A549 (cell line): ENCODE measurements around the gene HS6ST3. TPM values are rescaled to one million over a fixed set of nuclear protein-coding genes. Genes with fewer than 3 reads are reported as not detected.

ENCODE experiments used
- ATAC-seq, 2 experiments: fragments of 200-7000 bp in 1 of 2; fragments of >200 bp in 1 of 2; cut with Nextera tagmentation in 1 of 2; cut with Tn5 transposase in 1 of 2; 3 replicates each; pipeline versions ENCODE4 v1.8.0 to v1.9.1; 2018 to 2020; ENCODE audit warnings: mild to moderate bottlenecking in 1 of 2, moderate library complexity in 1 of 2
- CTCF ChIA-PET: fragments of 300-600 bp; sonication (Branson Sonifier 250); formaldehyde crosslinking; extraction: SDS; loops from one replicate; lab custom pipeline; 2021; ENCODE audit warnings: antibody characterized with exemption, inconsistent platforms; lab: Yijun Ruan, JAX
- POLR2A ChIA-PET: fragments of 350-600 bp; formaldehyde crosslinking; extraction: SDS; loops from one replicate; lab custom pipeline; 2021; ENCODE audit warnings: antibody characterized with exemption, inconsistent platforms; lab: Yijun Ruan, JAX
- DNase-seq, 2 experiments: peaks; one replicate each; pipeline versions ENCODE4 v3.0.0 to v3.0.0-alpha.2; 2011 to 2016; ENCODE audit warnings: low read depth in 1 of 2, low spot score in 1 of 2
- FAIRE-seq: peaks from 2 replicates; lab custom pipeline; 2011; peaks lifted over from hg19 to GRCh38; lab: Jason Lieb, UNC
- H3K27ac ChIP-seq, 2 experiments: fragments of >200 bp; sonication (Bioruptor Twin); formaldehyde crosslinking; 3 replicates each; pipeline ENCODE4 v1.5.1; 2016 to 2017
- H3K4me1 ChIP-seq: fragments of >200 bp; sonication (Bioruptor Twin); formaldehyde crosslinking; 3 replicates; pipeline ENCODE4 v1.6.1; 2016
- H3K4me2 ChIP-seq: fragments of >200 bp; sonication (Bioruptor Twin); formaldehyde crosslinking; 3 replicates; pipeline ENCODE4 v1.6.1; 2016
- H3K4me3 ChIP-seq: fragments of >200 bp; sonication (Bioruptor Twin); formaldehyde crosslinking; 3 replicates; pipeline ENCODE4 v1.5.1; 2016
- H3K9me3 ChIP-seq: fragments of >200 bp; sonication (Bioruptor Twin); formaldehyde crosslinking; 3 replicates; pipeline ENCODE4 v1.6.1; 2016
- BHLHE40 ChIP-seq: IDR thresholded peaks from 2 replicates; pipeline ENCODE4 v1.6.1; 2012; ENCODE audit warnings: low read depth, low read length, inconsistent platforms
- CBX2 ChIP-seq: fragments of 200-600 bp; sonication (generic); IDR thresholded peaks from 2 replicates; pipeline ENCODE4 v1.6.1; 2016; ENCODE audit warnings: low read depth, mild to moderate bottlenecking, borderline replicate concordance
- CHD4 ChIP-seq: fragments of 200-600 bp; sonication (generic); IDR thresholded peaks from 2 replicates; pipeline ENCODE4 v1.6.1; 2016; ENCODE audit warnings: antibody characterized with exemption, mild to moderate bottlenecking, borderline replicate concordance
- CTCF ChIP-seq: fragments of >200 bp; sonication (Bioruptor Twin); formaldehyde crosslinking; IDR thresholded peaks from 3 replicates; pipeline ENCODE4 v1.5.1; 2016
- EHF ChIP-seq: fragments of 250-450 bp; sonication (Bioruptor Pico); IDR thresholded peaks from 2 replicates; pipeline ENCODE4 v1.5.0; 2020; ENCODE audit warnings: mild to moderate bottlenecking
- EHMT2 ChIP-seq: fragments of 200-600 bp; sonication (generic); IDR thresholded peaks from 2 replicates; pipeline ENCODE4 v1.6.1; 2016; ENCODE audit warnings: antibody characterized with exemption, low read depth, mild to moderate bottlenecking, moderate library complexity
- ELK1 ChIP-seq: fragments of 150-350 bp; IDR thresholded peaks from 2 replicates; pipeline ENCODE4 v1.6.1; 2014; ENCODE audit warnings: low read depth, mild to moderate bottlenecking, low read length
- EP300 ChIP-seq, 2 experiments: fragments of >200 bp; sonication (Bioruptor Twin); formaldehyde crosslinking; IDR thresholded peaks; 2 replicates in 1 of 2; 3 replicates in 1 of 2; pipeline ENCODE4 v1.6.1; 2016 to 2017
- ESRRA ChIP-seq: fragments of 150-350 bp; IDR thresholded peaks from 2 replicates; pipeline ENCODE4 v1.6.1; 2014; ENCODE audit warnings: mild to moderate bottlenecking, low read length, borderline replicate concordance
- FOSB ChIP-seq: fragments of 250-450 bp; sonication (Bioruptor Pico); IDR thresholded peaks from 2 replicates; pipeline ENCODE4 v1.5.0; 2020; ENCODE audit warnings: mild to moderate bottlenecking, moderate library complexity
- GATA3 ChIP-seq: IDR thresholded peaks from 2 replicates; pipeline ENCODE4 v1.6.1; 2012; ENCODE audit warnings: borderline replicate concordance
- HDAC2 ChIP-seq: fragments of 200-600 bp; sonication (generic); IDR thresholded peaks from 2 replicates; pipeline ENCODE4 v1.6.1; 2016
- HEYL ChIP-seq: fragments of 250-450 bp; sonication (Bioruptor Pico); IDR thresholded peaks from 2 replicates; pipeline ENCODE4 v1.8.0; 2021; ENCODE audit warnings: mild to moderate bottlenecking, moderate library complexity
- HOXB13 ChIP-seq: fragments of 250-450 bp; sonication (Bioruptor Pico); IDR thresholded peaks from 2 replicates; pipeline ENCODE4 v1.5.0; 2020; ENCODE audit warnings: low read depth, mild to moderate bottlenecking, moderate library complexity
- JUN ChIP-seq, 2 experiments: fragments of >200 bp; sonication (Bioruptor Twin); formaldehyde crosslinking; IDR thresholded peaks; 2 replicates in 1 of 2; 3 replicates in 1 of 2; pipeline ENCODE4 v1.6.1; 2016 to 2017
- JUNB ChIP-seq: fragments of >200 bp; sonication (Bioruptor Twin); formaldehyde crosslinking; IDR thresholded peaks from 2 replicates; pipeline ENCODE4 v1.6.1; 2016
- MAX ChIP-seq: IDR thresholded peaks from 2 replicates; pipeline ENCODE4 v1.6.1; 2012
- NPAS2 ChIP-seq: fragments of 250-450 bp; sonication (Bioruptor Pico); IDR thresholded peaks from 2 replicates; pipeline ENCODE4 v1.8.0; 2022; ENCODE audit warnings: mild to moderate bottlenecking, moderate library complexity, borderline replicate concordance
- NR3C1 ChIP-seq: fragments of >200 bp; sonication (Bioruptor Twin); formaldehyde crosslinking; IDR thresholded peaks from 3 replicates; pipeline ENCODE4 v1.6.1; 2017
- PBX3 ChIP-seq: IDR thresholded peaks from 2 replicates; pipeline ENCODE4 v1.6.1; 2012
- POLR2A ChIP-seq: IDR thresholded peaks from 2 replicates; pipeline ENCODE4 v1.6.1; 2012; ENCODE audit warnings: mild to moderate bottlenecking, low read length
- POLR2AphosphoS2 ChIP-seq: conservative IDR thresholded peaks from 2 replicates; pipeline ENCODE4 v1.6.1; 2012; ENCODE audit warnings: low read length, improper control_type of control experiment, inconsistent platforms
- RARB ChIP-seq: fragments of 250-450 bp; sonication (Bioruptor Pico); IDR thresholded peaks from 2 replicates; pipeline ENCODE4 v1.8.0; 2021; ENCODE audit warnings: mild to moderate bottlenecking, moderate library complexity
- RNF2 ChIP-seq: fragments of 200-600 bp; sonication (generic); IDR thresholded peaks from 2 replicates; pipeline ENCODE4 v1.6.1; 2016; ENCODE audit warnings: low read depth, mild to moderate bottlenecking, antibody characterized with exemption, moderate library complexity, borderline replicate concordance
- TFCP2L1 ChIP-seq: fragments of 250-450 bp; sonication (Bioruptor Pico); IDR thresholded peaks from 2 replicates; pipeline ENCODE4 v1.5.0; 2021; ENCODE audit warnings: mild to moderate bottlenecking
- TP53 ChIP-seq: fragments of 250-450 bp; sonication (Bioruptor Pico); IDR thresholded peaks from 2 replicates; pipeline ENCODE4 v1.5.0; 2021; ENCODE audit warnings: mild to moderate bottlenecking, moderate library complexity
- ZC3H11A ChIP-seq: fragments of 450-650 bp; IDR thresholded peaks from 2 replicates; pipeline ENCODE4 v1.6.1; 2014; ENCODE audit warnings: antibody characterized with exemption, mild to moderate bottlenecking
- ZFP36 ChIP-seq: fragments of 450-650 bp; IDR thresholded peaks from 2 replicates; pipeline ENCODE4 v1.6.1; 2014; ENCODE audit warnings: borderline replicate concordance; ENCODE audit not compliant: partially characterized antibody
- ZNF302 ChIP-seq: fragments of 250-450 bp; sonication (Bioruptor Pico); IDR thresholded peaks from 2 replicates; pipeline ENCODE4 v1.9.0; 2021; ENCODE audit warnings: inconsistent platforms, mild to moderate bottlenecking, moderate library complexity
- ZSCAN20 ChIP-seq: fragments of 250-450 bp; sonication (Bioruptor Pico); IDR thresholded peaks from 2 replicates; pipeline ENCODE4 v1.8.0; 2022; ENCODE audit warnings: mild to moderate bottlenecking, moderate library complexity
- WGBS: methylation state at CpG from one replicate; pipeline ENCODE4 v1.1.6; 2017; ENCODE audit errors: missing lambda C conversion rate; 5-methylcytosine and 5-hydroxymethylcytosine counted together
- polyA plus RNA-seq, 4 experiments: library from polyadenylated mRNA; depleted of rRNA in 3 of 4; stranded (reverse); fragments of >200 nt; fragmentation: RNase III in 1 of 4; extraction: RNeasy Plus Mini Kit Qiagen cat#74134 plus additional on column Dnase treatment in 1 of 4; gene quantifications; 2 replicates in 3 of 4; 3 replicates in 1 of 4; pipeline ENCODE4 v1.2.3, GENCODE V29; 2011 to 2017

Gene HS6ST3
- polyA plus RNA-seq, 2 of the 4 experiments (the other 2 are of a cell fraction): not detected

- TF ChIP-seq CHD4: no peak
- TF ChIP-seq NR3C1: no peak
- no peak for TF ChIP-seq ESRRA
- no peak for TF ChIP-seq MAX
- TF ChIP-seq HDAC2: no peak
- no peak for TF ChIP-seq HEYL
- no peak for TF ChIP-seq NPAS2 (CRISPR knock-in tag)
- TF ChIP-seq POLR2A: no peak
- no peak for TF ChIP-seq EHMT2
- TF ChIP-seq ELK1: no peak
- TF ChIP-seq JUN (IDR thresholded peaks at IDR 0.05): no peak
- no peak for TF ChIP-seq CTCF
- no peak overlapping the region for H3K4me2 ChIP-seq
- ATAC-seq (no peak), DNase-seq (no peak), FAIRE-seq (no peak)
- H3K4me1 ChIP-seq: no peaks in the 10 kb centered on the region
- POLR2A ChIA-PET: no interaction called here
- no peak overlapping the region for H3K27ac ChIP-seq
- no peaks in the 10 kb centered on the region for H3K9me3 ChIP-seq
- 13% methylated on average over 4 of the region's 4 CpGs for WGBS
- no peak overlapping the region for H3K4me3 ChIP-seq
- CTCF ChIA-PET: no interaction called here
These were observed 402.9 kb downstream of the HS6ST3 start for GRCh38 chr13:96492766-96493165.

GRCh38 chr13:96499656-96500055 is 409.7 kb downstream of the HS6ST3 start:
- FAIRE-seq: no peak
- Histone ChIP-seq H3K4me2 (no peak overlapping the region), H3K9me3 (no peaks in the 10 kb centered on the region), H3K27ac (no peak overlapping the region), H3K4me1 (no peaks in the 10 kb centered on the region), H3K4me3 (no peak overlapping the region)
- CTCF ChIA-PET: no interaction called here
- TF ChIP-seq PBX3 (no peak), EHMT2 (no peak), NR3C1 (no peak), EP300 (IDR thresholded peaks at IDR 0.05) (no peak), BHLHE40 (no peak), MAX (no peak), EHF (CRISPR knock-in tag) (no peak), FOSB (CRISPR knock-in tag) (no peak), HDAC2 (no peak), ZSCAN20 (CRISPR knock-in tag) (no peak)
- DNase-seq: no peak
- WGBS: 7% methylated on average over 5 of the region's 5 CpGs
- no peak for ATAC-seq
- POLR2A ChIA-PET: no interaction called here

GRCh38 chr13:96500953-96501352 is 411.0 kb downstream of the HS6ST3 start:
- ChIA-PET POLR2A (no interaction called here), CTCF (no interaction called here)
- WGBS: 0% methylated on average over 1 of the region's 1 CpG
- no peak for DNase-seq
- Histone ChIP-seq H3K4me3 (no peak overlapping the region), H3K4me1 (no peaks in the 10 kb centered on the region), H3K4me2 (no peak overlapping the region), H3K27ac (no peak overlapping the region), H3K9me3 (no peaks in the 10 kb centered on the region)
- no peak for ATAC-seq
- FAIRE-seq: no peak
- no peak for TF ChIP-seq GATA3
- TF ChIP-seq CBX2: no peak
- no peak for TF ChIP-seq ZC3H11A
- TF ChIP-seq EHF (CRISPR knock-in tag): no peak
- TF ChIP-seq TFCP2L1: no peak
- TF ChIP-seq EP300 (IDR thresholded peaks at IDR 0.05): no peak
- TF ChIP-seq JUNB: no peak
- TF ChIP-seq ZNF302: no peak
- TF ChIP-seq HEYL: no peak
- TF ChIP-seq RARB (CRISPR knock-in tag): no peak
- no peak for TF ChIP-seq FOSB (CRISPR knock-in tag)
- TF ChIP-seq ZFP36: no peak
- no peak for TF ChIP-seq ELK1
- no peak for TF ChIP-seq POLR2AphosphoS2
- TF ChIP-seq TP53: no peak
- TF ChIP-seq RNF2: no peak
- no peak for TF ChIP-seq HDAC2
- no peak for TF ChIP-seq EHMT2
- no peak for TF ChIP-seq HOXB13 (CRISPR knock-in tag)
